GM10266 (cell line): ENCODE measurements around the gene KCNMA1.

Experiments used
- DNase-seq: peaks from one replicate; pipeline ENCODE4 v3.0.0; 2012; ENCODE audit errors: extremely low spot score
- TF ChIP-seq, protein P1 (sequence below): IDR thresholded peaks from 2 replicates; pipeline ENCODE4 v1.5.1; 2012; ENCODE audit warnings: mild to moderate bottlenecking, low read depth; ENCODE audit not compliant: control insufficient read depth, insufficient read depth; ENCODE audit errors: missing control alignments

The KCNMA1 gene

DNA sequence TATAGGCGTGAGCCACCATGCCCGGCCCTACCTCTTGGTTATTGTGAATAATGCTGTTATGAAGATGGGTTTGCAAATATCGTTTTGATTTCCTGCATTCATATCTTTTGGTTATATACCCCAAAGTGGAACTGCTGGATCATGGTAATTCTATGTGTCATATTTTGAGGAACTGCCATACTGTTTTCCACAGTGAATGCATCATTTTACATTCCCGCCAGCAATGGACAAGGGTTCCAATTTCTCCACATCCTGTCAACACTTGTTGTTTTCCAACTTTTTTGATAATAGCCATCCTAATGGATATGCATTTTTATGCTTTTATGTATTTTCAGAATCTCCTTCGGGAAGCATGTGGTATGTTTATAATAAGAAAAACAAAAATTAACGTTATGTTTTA is 128.2 kb downstream of the KCNMA1 start:
- TF ChIP-seq, protein P1, sequence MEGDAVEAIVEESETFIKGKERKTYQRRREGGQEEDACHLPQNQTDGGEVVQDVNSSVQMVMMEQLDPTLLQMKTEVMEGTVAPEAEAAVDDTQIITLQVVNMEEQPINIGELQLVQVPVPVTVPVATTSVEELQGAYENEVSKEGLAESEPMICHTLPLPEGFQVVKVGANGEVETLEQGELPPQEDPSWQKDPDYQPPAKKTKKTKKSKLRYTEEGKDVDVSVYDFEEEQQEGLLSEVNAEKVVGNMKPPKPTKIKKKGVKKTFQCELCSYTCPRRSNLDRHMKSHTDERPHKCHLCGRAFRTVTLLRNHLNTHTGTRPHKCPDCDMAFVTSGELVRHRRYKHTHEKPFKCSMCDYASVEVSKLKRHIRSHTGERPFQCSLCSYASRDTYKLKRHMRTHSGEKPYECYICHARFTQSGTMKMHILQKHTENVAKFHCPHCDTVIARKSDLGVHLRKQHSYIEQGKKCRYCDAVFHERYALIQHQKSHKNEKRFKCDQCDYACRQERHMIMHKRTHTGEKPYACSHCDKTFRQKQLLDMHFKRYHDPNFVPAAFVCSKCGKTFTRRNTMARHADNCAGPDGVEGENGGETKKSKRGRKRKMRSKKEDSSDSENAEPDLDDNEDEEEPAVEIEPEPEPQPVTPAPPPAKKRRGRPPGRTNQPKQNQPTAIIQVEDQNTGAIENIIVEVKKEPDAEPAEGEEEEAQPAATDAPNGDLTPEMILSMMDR, result no peak
- DNase-seq, result no peak

GRCh38 chr10:77507291-77507880 is 130.2 kb downstream of the KCNMA1 start:
- DNase-seq, result no peak
- TF ChIP-seq, protein P1, result no peak

GRCh38 chr10:77506517-77507200 is 130.9 kb downstream of the KCNMA1 start:
- TF ChIP-seq, protein P1, result no peak
- DNase-seq, result no peak

- no peak for DNase-seq
- TF ChIP-seq, protein P1, result no peak
Observed at GRCh38 chr10:77505431-77506334, 131.9 kb downstream of the KCNMA1 start.

DNA sequence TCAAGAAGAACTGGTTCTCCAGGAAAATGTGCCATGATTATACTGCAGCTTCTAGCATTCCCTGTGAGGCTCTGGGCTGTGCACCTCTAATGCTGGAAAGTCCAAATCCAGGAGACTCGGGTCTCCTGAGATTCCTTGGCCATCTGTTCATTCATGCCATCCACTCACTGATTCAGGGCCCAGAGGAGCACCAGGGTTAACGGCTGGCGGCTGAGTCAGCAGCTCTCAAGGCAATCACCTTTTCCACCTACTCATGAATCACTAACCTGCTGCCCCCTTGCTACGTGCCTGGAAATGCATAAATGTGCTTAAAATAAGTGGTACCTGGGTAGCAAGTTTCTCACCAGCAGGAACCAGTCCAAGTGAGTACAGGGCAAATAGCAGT is 132.7 kb downstream of the KCNMA1 start:
- DNase-seq, result no peak
- TF ChIP-seq, protein P1, result no peak

- TF ChIP-seq, protein P1, result no peak
- no peak for DNase-seq
Observed at GRCh38 chr10:77504196-77504872, 133.3 kb downstream of the KCNMA1 start.
